CD14-positive monocyte (primary cell): ENCODE data around the gene PARD6B. TPM values are rescaled to one million over a fixed set of nuclear protein-coding genes. Genes with fewer than 3 reads are reported as not detected.
"Not testable (repeated sequence)": the region's sequence is repeated elsewhere in the genome, so short reads cannot be mapped to it uniquely, and the experiment has no call there.

Experiments
- DNase-seq, 3 donors: peaks; one replicate each; pipeline ENCODE4 v3.0.0-alpha.2; 2011 to 2022
- H2AFZ ChIP-seq: 2 replicates; pipeline ENCODE4 v1.6.0; 2012; ENCODE audit warnings: mild to moderate bottlenecking, low read depth, low read length, inconsistent platforms; ENCODE audit not compliant: insufficient read depth, poor library complexity, severe bottlenecking
- H3K27ac ChIP-seq, 2 donors: 1 replicate in 1 of 2; 2 replicates in 1 of 2; pipeline ENCODE4 v1.5.1; 2012 to 2013; ENCODE audit warnings: low read length in 2 of 2, control low read depth in 1 of 2, inconsistent platforms in 1 of 2, low read depth in 1 of 2, mild to moderate bottlenecking in 1 of 2
- H3K27me3 ChIP-seq, 2 donors: one replicate each; pipeline versions ENCODE4 v1.6.0 to v1.6.1; 2011 to 2013; ENCODE audit warnings: low read length in 2 of 2; ENCODE audit not compliant: control insufficient read depth in 2 of 2, insufficient read depth in 2 of 2
- H3K36me3 ChIP-seq, 2 donors: replicated peaks in 1 of 2; 1 replicate in 1 of 2; 2 replicates in 1 of 2; pipeline versions ENCODE4 v1.5.1 to v1.6.1; 2012 to 2013; ENCODE audit warnings: low read length in 2 of 2, control low read depth in 1 of 2, inconsistent platforms in 1 of 2, mild to moderate bottlenecking in 1 of 2; ENCODE audit not compliant: insufficient read depth in 2 of 2, control insufficient read depth in 1 of 2
- H3K4me1 ChIP-seq, 2 donors: 1 replicate in 1 of 2; 2 replicates in 1 of 2; pipeline versions ENCODE4 v1.5.1 to v1.6.1; 2012 to 2013; ENCODE audit warnings: low read length in 2 of 2, control low read depth in 1 of 2, inconsistent platforms in 1 of 2, mild to moderate bottlenecking in 1 of 2, moderate library complexity in 1 of 2; ENCODE audit not compliant: insufficient read depth in 2 of 2, control insufficient read depth in 1 of 2
- H3K4me2 ChIP-seq: replicated peaks from 2 replicates; pipeline ENCODE3; 2012; ENCODE audit warnings: low read length, moderate library complexity, mild to moderate bottlenecking; ENCODE audit not compliant: poor library complexity, severe bottlenecking; ENCODE audit errors: extremely low read depth
- H3K4me3 ChIP-seq, 3 experiments: fragments of 200-600 bp in 1 of 3; sonication (generic) in 1 of 3; replicated peaks in 1 of 3; 1 replicate in 2 of 3; 2 replicates in 1 of 3; pipeline ENCODE4 v1.5.1; 2011 to 2013; ENCODE audit warnings: low read length in 3 of 3, mild to moderate bottlenecking in 3 of 3, control low read depth in 2 of 3, low read depth in 2 of 3, inconsistent platforms in 1 of 3, moderate library complexity in 1 of 3
- H3K79me2 ChIP-seq: 2 replicates; pipeline ENCODE4 v1.6.0; 2012; ENCODE audit warnings: mild to moderate bottlenecking, control low read depth, inconsistent platforms, low read length, moderate library complexity; ENCODE audit not compliant: insufficient read depth
- H3K9ac ChIP-seq: 2 replicates; pipeline ENCODE4 v1.6.0; 2017; ENCODE audit warnings: low read length, mild to moderate bottlenecking; ENCODE audit not compliant: insufficient read depth, poor library complexity, severe bottlenecking
- H3K9me3 ChIP-seq, 2 donors: replicated peaks in 1 of 2; 1 replicate in 1 of 2; 2 replicates in 1 of 2; pipeline versions ENCODE4 v1.5.1 to v1.6.1; 2012 to 2013; ENCODE audit warnings: low read length in 2 of 2, control low read depth in 1 of 2; ENCODE audit not compliant: control insufficient read depth in 1 of 2, insufficient read depth in 1 of 2
- H4K20me1 ChIP-seq: 2 replicates; pipeline ENCODE4 v1.6.0; 2012; ENCODE audit warnings: mild to moderate bottlenecking, low read length, control low read depth, moderate library complexity; ENCODE audit not compliant: insufficient read depth
- H3K27ac Mint-ChIP-seq, 7 donors: one replicate each; pipeline ENCODE4 v1.8.0; 2020; ENCODE audit warnings: mild to moderate bottlenecking in 7 of 7, mixed read lengths in 7 of 7, moderate library complexity in 6 of 7, inconsistent platforms in 2 of 7
- H3K27me3 Mint-ChIP-seq, 3 donors: one replicate each; pipeline ENCODE4 v1.8.0; 2021 to 2022; ENCODE audit warnings: low read depth in 3 of 3, mild to moderate bottlenecking in 3 of 3, mixed read lengths in 3 of 3, moderate library complexity in 3 of 3, inconsistent platforms in 1 of 3
- H3K36me3 Mint-ChIP-seq, 2 donors: one replicate each; pipeline ENCODE4 v1.8.0; 2020; ENCODE audit warnings: mixed read lengths in 2 of 2, inconsistent platforms in 1 of 2, mild to moderate bottlenecking in 1 of 2
- H3K4me1 Mint-ChIP-seq: one replicate; pipeline ENCODE4 v1.8.0; 2020; ENCODE audit warnings: mild to moderate bottlenecking, mixed read lengths
- H3K4me3 Mint-ChIP-seq, 2 donors: one replicate each; pipeline ENCODE4 v1.8.0; 2020; ENCODE audit warnings: mild to moderate bottlenecking in 2 of 2, mixed read lengths in 2 of 2, moderate library complexity in 1 of 2
- H3K9me3 Mint-ChIP-seq, 7 donors: one replicate each; pipeline ENCODE4 v1.8.0; 2020 to 2022; ENCODE audit warnings: mixed read lengths in 7 of 7, mild to moderate bottlenecking in 6 of 7, moderate library complexity in 6 of 7, inconsistent platforms in 2 of 7
- CTCF ChIP-seq: fragments of 200-600 bp; IDR thresholded peaks from one replicate; pipeline ENCODE4 v1.8.0; 2022; ENCODE audit warnings: antibody characterized with exemption, mild to moderate bottlenecking
- WGBS: methylation state at CpG from one replicate; pipeline ENCODE4 v1.1.5; 2013; ENCODE audit warnings: missing lambda C conversion rate; ENCODE audit not compliant: insufficient coverage; 5-methylcytosine and 5-hydroxymethylcytosine counted together
- intact Hi-C, 2 donors: fragments of 100-400 bp; cut with micrococcal nuclease; formaldehyde crosslinking; loops; one replicate each; pipeline versions ENCODE4 v1.15.0 to v1.15.1; 2023
- polyA plus RNA-seq, 3 donors: library from polyadenylated mRNA; depleted of rRNA in 1 of 3; unstranded in 2 of 3; stranded (reverse) in 1 of 3; fragments of 300-500 nt in 2 of 3; fragments of >200 nt in 1 of 3; fragmentation: Illumina TruSeq in 2 of 3; gene quantifications; 1 replicate in 2 of 3; 2 replicates in 1 of 3; pipeline ENCODE4 v1.2.3, GENCODE V29; 2012 to 2021

The PARD6B gene
- polyA plus RNA-seq, 3 donors: 0.04 to 0.13 (median 0.13) TPM

GRCh38 chr20:50699688-50700087 is 31.7 kb upstream of the PARD6B start:
- Mint-ChIP-seq H3K9me3 (no peaks in the 10 kb centered on the region), H3K36me3 (no peaks in the 10 kb centered on the region), H3K4me3 (no peak overlapping the region), H3K4me1 (no peaks in the 10 kb centered on the region), H3K27ac (no peak overlapping the region), H3K27me3 (peaks cover 6 to 14% (median 9%) of the 10 kb centered on the region in 3 donors)
- no peak for DNase-seq
- H3K9me3 ChIP-seq: no peaks in the 10 kb centered on the region
- H3K79me2 ChIP-seq: no peaks in the 10 kb centered on the region
- no peak overlapping the region for H3K4me3 ChIP-seq
- intact Hi-C loops: no loop called here
- H4K20me1 ChIP-seq: no peaks in the 10 kb centered on the region
- no peak overlapping the region for H3K27ac ChIP-seq
- no peaks in the 10 kb centered on the region for H3K4me1 ChIP-seq
- no peaks in the 10 kb centered on the region for H3K27me3 ChIP-seq
- no peak overlapping the region for H3K9ac ChIP-seq
- no peak for TF ChIP-seq CTCF
- WGBS: 96% methylated on average over 4 of the region's 5 CpGs
- H2AFZ ChIP-seq: no peak overlapping the region
- no peaks in the 10 kb centered on the region for H3K36me3 ChIP-seq
- no peak overlapping the region for H3K4me2 ChIP-seq

GRCh38 chr20:50701041-50701963 is 30.1 kb upstream of the PARD6B start:
- Histone ChIP-seq H3K36me3 (no peaks in the 10 kb centered on the region), H3K4me2 (no peak overlapping the region), H3K9ac (no peak overlapping the region), H3K9me3 (no peaks in the 10 kb centered on the region), H4K20me1 (no peaks in the 10 kb centered on the region), H3K27me3 (peaks cover 0 to 3% of the 10 kb centered on the region in 2 donors), H3K4me1 (no peaks in the 10 kb centered on the region), H3K4me3 (no peak overlapping the region), H3K27ac (no peak overlapping the region), H2AFZ (no peak overlapping the region), H3K79me2 (no peaks in the 10 kb centered on the region)
- no peak for TF ChIP-seq CTCF
- Mint-ChIP-seq H3K4me1 (no peaks in the 10 kb centered on the region), H3K9me3 (no peaks in the 10 kb centered on the region), H3K27me3 (peaks cover 6 to 13% (median 9%) of the 10 kb centered on the region in 3 donors), H3K4me3 (no peak overlapping the region), H3K27ac (no peak overlapping the region), H3K36me3 (no peaks in the 10 kb centered on the region)
- DNase-seq: no peak
- 95% methylated on average over 7 of the region's 11 CpGs for WGBS
- intact Hi-C loops: no loop called here

GRCh38 chr20:50703651-50704438 is 27.5 kb upstream of the PARD6B start:
- 100% methylated on average over 5 of the region's 9 CpGs for WGBS
- H3K9me3 ChIP-seq, H3K27me3 ChIP-seq, H3K4me1 ChIP-seq, H3K36me3 ChIP-seq, H3K4me3 Mint-ChIP-seq, H2AFZ ChIP-seq, H3K4me2 ChIP-seq, H3K4me3 ChIP-seq, H3K9me3 Mint-ChIP-seq, H3K79me2 ChIP-seq, H3K27ac ChIP-seq, H3K36me3 Mint-ChIP-seq, H3K4me1 Mint-ChIP-seq, H3K9ac ChIP-seq, H4K20me1 ChIP-seq, DNase-seq, intact Hi-C loops, H3K27ac Mint-ChIP-seq: not testable (repeated sequence)
- H3K27me3 Mint-ChIP-seq: peaks cover 5 to 12% (median 11%) of the 10 kb centered on the region in 3 donors
